Middle frontal gyrus (tissue), 1 donor: ENCODE data around the gene RIT1.

Source experiments
- DNase-seq: peaks from one replicate; pipeline ENCODE4 v3.0.0-alpha.2; 2015; ENCODE audit warnings: low spot score; ENCODE audit errors: extremely low spot score

RIT1 gene

DNA sequence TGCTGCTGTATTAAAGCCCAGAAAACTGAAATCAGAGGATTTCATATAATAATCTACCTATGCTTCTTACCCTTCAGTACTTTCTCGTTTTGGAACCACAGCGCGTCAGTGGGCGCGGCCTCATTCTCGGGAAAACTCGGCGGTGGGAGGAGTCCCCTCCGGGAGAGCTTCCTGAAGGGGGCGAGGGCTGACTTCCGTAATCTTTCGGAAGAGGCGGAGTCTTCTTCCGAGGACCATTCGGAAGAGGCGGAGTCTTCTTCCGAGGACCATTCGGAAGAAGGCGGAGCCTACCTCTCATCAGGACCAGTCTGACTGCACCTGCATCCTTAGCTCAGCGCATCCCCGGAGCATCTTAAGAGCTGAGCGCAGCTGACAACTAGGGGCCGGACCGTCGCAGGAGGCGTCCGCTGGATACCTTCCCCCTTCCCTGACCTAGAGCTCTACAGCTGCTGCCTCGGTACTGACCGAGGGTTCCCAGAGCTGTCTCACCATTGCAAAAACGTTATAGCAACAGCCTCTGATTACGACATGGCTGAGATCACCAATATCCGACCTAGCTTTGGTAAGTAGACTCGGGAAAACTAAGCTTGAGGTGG is 51.8 kb downstream of the RIT1 start, which contains the start of gene SYT11:
Gene SYT11, plus strand, starts transcription at position 334 of the 596 bp plus-strand sequence. Its CDS starts 195 bp downstream, at position 529.
- DNase-seq, result peak; percentile 96

DNA sequence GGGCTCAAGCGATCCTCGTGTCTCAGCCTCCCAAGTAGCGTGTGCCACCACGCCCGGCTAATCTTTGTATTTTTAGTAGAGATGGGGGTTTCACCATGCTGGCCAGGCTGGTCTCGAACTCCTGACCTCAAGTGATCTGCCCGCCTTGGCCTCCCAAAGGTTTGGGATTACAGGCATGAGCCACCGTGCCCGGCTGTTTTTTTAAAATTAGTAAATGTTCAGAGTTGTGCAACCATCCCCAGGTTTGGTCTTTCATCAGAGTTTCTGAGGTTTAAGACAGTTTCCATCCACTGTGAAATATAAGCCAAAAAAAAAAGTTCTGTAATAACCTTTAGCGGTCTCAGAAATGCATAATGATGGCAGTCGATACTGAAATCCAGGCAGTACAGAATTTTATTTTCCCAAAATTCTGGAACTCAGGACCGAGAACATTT is 52.3 kb downstream of the RIT1 start:
- no peak for DNase-seq

DNA sequence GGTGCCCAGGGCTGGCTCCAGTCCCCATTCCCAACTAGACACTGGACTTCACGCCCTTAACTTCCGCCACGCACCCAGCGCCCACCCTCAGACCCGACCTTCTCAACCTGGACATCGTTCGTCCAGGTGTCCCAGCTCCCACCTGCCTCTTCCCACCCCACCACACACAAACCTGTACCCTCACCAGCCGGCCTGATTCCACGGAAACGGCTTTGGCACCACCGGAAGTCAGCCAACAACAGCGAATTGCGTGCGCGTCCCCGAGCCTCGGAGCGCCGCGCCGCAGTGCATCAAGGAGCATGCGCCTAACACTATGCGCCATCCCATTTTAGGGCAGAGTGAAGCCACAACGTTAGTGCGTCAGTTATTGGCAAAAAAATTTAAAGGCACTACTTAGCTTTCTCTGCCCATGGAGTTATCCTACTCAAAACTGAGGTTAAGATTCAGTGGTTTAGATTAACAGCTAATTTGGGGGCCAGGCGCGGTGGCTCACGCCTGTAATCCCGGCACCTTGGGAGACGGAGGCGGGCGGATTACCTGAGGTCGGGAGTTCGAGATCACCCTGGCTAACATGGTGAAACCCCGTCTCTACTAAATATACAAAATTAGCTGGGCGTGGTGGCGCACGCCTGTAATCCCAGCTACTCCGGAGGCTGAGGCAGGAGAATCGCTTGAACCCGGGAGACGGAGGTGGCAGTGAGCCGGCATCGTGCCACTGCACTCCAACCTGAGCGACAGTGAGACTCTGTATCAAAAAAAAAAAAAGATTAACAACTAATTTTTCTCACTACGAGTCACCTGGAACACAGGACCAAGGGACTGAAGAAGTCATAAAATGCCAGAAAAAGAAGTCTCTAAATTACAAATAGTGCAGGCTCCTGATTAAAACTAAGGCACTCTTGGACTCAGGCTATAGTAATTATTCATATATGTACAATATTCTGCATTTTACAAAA is 53.9 kb downstream of the RIT1 start, which contains the start of gene GON4L:
Gene GON4L, minus strand, starts transcription at position 240 of the 956 bp plus-strand sequence. CDS start 3,434 bp downstream, outside the sequence.
- peak; percentile 92 for DNase-seq

DNA sequence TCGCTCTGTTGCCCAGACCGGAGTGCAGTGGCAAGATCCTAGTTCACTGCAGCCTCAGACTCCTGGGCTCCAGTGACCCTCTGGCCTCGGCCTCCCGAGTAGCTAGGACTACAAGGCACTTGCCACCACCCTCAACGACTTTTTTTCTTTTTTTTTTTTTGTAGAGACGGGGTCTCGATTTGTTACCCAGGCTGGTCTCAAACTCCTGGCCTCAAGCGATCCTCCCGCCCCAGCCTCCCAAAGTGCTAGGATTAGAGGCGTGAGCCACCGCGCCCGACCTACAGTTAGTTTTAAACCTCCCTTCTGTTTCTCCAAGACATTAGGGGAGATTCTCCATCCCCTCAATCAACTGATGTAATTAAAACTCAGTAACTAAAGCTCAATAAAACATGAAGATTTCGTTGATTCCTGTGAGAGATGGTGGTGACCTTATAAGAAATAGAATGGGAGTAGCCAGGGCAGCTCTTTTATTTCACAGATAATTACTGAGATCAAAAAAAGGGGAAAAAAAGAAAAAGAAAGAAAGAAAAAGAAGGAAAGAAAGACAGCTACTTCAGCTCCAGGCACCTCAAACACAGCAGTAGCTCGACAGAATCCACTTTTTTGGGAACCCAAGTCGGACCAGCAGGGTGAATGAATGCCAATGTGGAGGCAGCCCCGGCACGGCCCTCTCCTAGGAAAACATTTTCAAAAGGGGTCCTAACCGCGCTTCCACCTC is 54.7 kb downstream of the RIT1 start:
- DNase-seq, result no peak

DNA sequence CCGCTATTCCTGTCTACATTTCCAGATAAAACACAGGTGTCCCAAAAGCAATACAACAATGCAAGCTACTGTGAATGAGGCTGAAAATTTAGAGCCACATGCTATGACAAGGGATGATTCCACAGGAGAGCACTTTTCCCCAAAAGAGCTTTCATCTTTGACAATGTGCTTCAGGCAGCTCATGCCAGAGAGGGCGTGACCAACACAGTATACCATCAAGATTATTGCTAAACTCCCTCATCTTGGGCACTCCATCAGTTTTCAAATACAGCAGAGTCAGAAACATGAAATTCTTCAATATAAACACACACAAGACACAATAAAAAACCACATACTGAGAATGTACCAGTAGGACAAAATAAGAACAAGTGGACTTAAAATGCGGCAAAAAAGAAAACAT is 60.8 kb downstream of the RIT1 start:
- DNase-seq, result no peak

DNA sequence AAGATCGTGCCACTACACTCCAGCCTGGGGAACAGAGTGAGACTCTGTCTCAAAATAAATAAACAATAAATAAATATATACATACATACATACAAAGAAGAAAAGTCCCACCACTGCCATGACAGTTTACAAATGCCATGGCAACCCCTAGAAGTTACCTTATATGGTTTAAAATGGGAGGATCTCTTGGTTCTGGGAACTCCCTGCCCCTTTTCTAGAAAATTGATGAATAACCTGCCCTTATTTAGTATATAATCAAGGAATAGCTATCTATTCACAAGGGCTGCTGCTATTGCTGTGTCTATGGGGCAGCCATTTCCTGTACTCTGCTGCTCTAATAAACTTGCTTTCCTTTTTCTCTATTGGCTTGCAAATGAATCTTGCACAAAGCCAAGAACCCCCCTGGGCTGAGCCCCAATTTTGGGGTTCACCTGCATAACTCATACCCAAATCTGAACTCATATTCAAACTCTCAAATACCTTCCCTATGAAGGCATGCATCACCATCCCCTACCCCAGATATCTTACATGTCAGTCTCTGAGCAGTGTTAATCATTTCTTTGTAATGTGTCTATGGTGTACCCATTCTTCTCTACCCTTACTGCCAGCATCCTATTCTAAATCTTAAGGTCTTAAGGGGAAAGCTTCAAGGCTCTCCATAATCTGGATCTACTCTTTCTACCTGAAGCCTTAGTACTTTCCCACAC is 63.2 kb downstream of the RIT1 start:
- DNase-seq, result no peak
